Activated naive CD8-positive, alpha-beta T cell (primary cell): ENCODE data around the gene GMCL1.

Experiments
- H3K27ac Mint-ChIP-seq: one replicate; pipeline ENCODE4 v1.8.0; 2021; ENCODE audit warnings: mixed read lengths
- H3K27me3 Mint-ChIP-seq: one replicate; pipeline ENCODE4 v1.8.0; 2021; ENCODE audit warnings: mixed read lengths
- H3K36me3 Mint-ChIP-seq: one replicate; pipeline ENCODE4 v1.8.0; 2021; ENCODE audit warnings: mixed read lengths
- H3K4me1 Mint-ChIP-seq: one replicate; pipeline ENCODE4 v1.8.0; 2021; ENCODE audit warnings: low read depth, mixed read lengths
- H3K4me3 Mint-ChIP-seq: one replicate; pipeline ENCODE4 v1.8.0; 2021; ENCODE audit warnings: mild to moderate bottlenecking, mixed read lengths
- H3K9me3 Mint-ChIP-seq: one replicate; pipeline ENCODE4 v1.8.0; 2021; ENCODE audit warnings: low read depth, mixed read lengths

GMCL1 gene

DNA sequence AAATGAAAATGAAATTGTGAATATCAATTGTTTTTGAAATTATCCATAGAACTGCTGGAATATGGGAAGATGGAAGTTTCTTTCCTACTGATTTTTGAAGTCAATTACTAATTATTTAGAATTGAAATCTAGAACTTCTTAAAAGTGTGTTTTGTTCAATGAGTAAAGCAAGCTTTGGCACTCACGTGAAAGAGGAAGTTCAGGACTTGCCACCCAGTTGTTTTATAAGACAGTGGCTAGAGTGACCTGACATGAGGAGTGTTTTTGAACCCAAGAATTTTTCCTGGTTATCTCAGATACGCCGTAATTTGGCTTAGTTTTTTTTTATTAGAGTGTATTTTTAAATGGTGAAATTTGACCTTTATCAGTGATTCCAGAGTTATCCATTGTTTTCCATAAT lies 88.9 kb downstream of the GMCL1 start:
- peaks cover 3% of the 10 kb centered on the region for H3K36me3 Mint-ChIP-seq
- no peaks in the 10 kb centered on the region for H3K9me3 Mint-ChIP-seq
- no peaks in the 10 kb centered on the region for H3K27me3 Mint-ChIP-seq
- no peak overlapping the region for H3K4me3 Mint-ChIP-seq
- H3K27ac Mint-ChIP-seq: no peak overlapping the region
- peaks cover 32% of the 10 kb centered on the region for H3K4me1 Mint-ChIP-seq

DNA sequence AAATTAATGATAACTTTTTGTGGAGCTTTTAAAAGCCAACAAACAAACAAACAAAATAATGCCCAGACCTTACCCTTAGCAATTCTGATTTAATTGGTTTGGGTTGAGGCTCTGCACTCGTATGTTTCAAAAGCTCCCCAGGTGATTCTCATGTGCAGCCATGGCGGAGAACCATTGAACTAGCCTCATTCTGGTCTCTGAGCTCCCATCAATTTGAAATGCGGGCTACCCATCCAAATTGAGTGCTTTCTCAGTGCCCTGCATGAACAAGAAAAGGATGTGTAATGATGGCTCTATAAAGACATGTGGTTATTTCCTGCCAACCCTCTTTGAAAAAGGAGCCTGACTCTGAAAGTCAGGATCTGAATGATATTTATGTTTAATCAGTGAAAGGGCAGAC lies 93.7 kb downstream of the GMCL1 start:
- H3K4me1 Mint-ChIP-seq: peaks cover 12% of the 10 kb centered on the region
- no peak overlapping the region for H3K4me3 Mint-ChIP-seq
- no peaks in the 10 kb centered on the region for H3K9me3 Mint-ChIP-seq
- no peaks in the 10 kb centered on the region for H3K27me3 Mint-ChIP-seq
- H3K27ac Mint-ChIP-seq: no peak overlapping the region
- peaks cover 7% of the 10 kb centered on the region for H3K36me3 Mint-ChIP-seq

DNA sequence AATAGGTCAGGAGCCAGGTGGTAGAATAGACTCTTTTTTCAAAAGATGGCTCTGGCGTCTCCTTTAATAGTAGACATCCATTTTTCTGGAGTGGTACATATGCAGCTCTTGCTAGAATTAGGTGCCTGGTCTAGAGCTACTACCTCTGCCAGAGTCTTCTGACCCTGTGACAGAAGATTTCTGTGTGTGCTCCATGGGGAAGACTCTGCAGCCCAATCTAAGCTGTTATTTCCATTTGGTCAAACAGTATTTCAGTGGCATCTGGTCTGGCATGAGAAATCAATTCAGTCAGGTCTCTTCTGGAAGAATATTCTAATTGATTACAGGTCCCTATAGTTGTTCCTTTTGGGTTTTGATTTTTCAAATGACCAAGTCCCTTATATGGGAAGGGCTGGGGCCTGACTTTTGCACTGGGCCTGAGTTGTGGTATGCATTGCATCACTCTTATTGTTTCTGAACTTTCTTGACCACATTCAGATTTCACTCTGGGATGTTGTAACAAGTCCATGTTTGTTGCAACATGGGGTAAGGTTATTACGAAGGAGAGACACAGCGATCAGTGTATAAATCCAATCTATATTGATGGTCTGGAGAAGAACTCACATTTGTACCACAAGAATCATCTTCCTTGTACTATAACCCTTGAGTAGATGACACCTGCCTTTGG lies 97.5 kb downstream of the GMCL1 start:
- Mint-ChIP-seq H3K4me3 (no peak overlapping the region), H3K27me3 (no peaks in the 10 kb centered on the region), H3K4me1 (peaks cover 25% of the 10 kb centered on the region), H3K36me3 (peaks cover 10% of the 10 kb centered on the region), H3K27ac (no peak overlapping the region), H3K9me3 (no peaks in the 10 kb centered on the region)
